ENCODE measurements around the gene PTPRG. TPM values are rescaled to one million over a fixed set of nuclear protein-coding genes. Genes with fewer than 3 reads are reported as not detected.

The PTPRG gene
- total RNA-seq, 1 experiment from 2014 or later: 69.3 TPM

DNA sequence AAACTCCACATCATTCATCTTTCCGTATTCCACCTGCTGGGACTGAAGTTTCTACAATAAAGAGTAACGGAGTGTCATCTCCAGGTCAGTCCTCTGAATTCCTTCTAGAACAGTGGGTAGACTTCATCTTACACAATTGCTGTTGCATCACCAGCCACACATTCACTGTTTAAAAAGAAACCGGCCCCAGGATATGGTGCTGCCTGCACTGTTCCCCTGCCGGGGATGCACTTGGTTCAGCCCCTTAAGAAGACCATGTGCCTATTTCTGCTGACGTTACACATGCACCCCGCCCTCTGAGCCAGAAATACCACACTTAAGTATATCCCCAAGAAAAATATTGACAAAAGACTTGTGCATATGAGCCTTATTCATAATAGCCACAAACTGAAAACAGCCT lies 578.6 kb downstream of the PTPRG start:
- H4K5ac ChIP-seq (ENCODE audit: insufficient read length, low read depth, low read length): no peak overlapping the region
- no peaks in the 10 kb centered on the region for H4K20me1 ChIP-seq (ENCODE audit: control insufficient read depth, insufficient read depth, insufficient read length)
- Mint-ChIP-seq H3K4me1 (peaks cover 15 to 16% of the 10 kb centered on the region in 2 experiments), H3K27ac (peak overlapping the region in 2 of 3 experiments; percentile 32 to 34; a peak in 3 of 7 replicates), H3K27me3 (ENCODE audit: low read depth) (no peaks in the 10 kb centered on the region), H3K9me3 (no peaks in the 10 kb centered on the region), H3K36me3 (ENCODE audit: insufficient read depth in 1 of 3, low read depth in 3 of 3) (peaks cover 6 to 32% (median 8%) of the 10 kb centered on the region in 3 experiments; a peak in 5 of 7 replicates), H3K4me3 (no peak overlapping the region)
- H2AFZ ChIP-seq (ENCODE audit: low read length): no peak overlapping the region
- no peak overlapping the region for H4K91ac ChIP-seq (ENCODE audit: insufficient read length, low read depth, low read length)
- no peak overlapping the region for H3K9ac ChIP-seq (ENCODE audit: extremely low read depth, insufficient read length, low read length)
- H3K18ac ChIP-seq (ENCODE audit: insufficient read length, low read depth, low read length): no peak overlapping the region
- H3K9me3 ChIP-seq (ENCODE audit: control insufficient read depth, low read depth, low read length): no peaks in the 10 kb centered on the region
- H2BK15ac ChIP-seq (ENCODE audit: low read depth, low read length): no peak overlapping the region
- H3K23me2 ChIP-seq (ENCODE audit: insufficient read length, low read depth, low read length, poor library complexity, severe bottlenecking): no peaks in the 10 kb centered on the region
- H3K79me2 ChIP-seq (ENCODE audit: insufficient read depth, low read length): 0 out of 2 replicates have a peak, but pooled peaks cover 3% of the 10 kb centered on the region
- no peak overlapping the region for H3K14ac ChIP-seq (ENCODE audit: insufficient read depth, low read length)
- no peaks in the 10 kb centered on the region for H3K79me1 ChIP-seq (ENCODE audit: insufficient read depth, low read depth, low read length, poor library complexity, severe bottlenecking)
- H2AK5ac ChIP-seq (ENCODE audit: insufficient read length, low read length): no peak overlapping the region
- no peak overlapping the region for H3K4ac ChIP-seq (ENCODE audit: low read depth, low read length)
- H2BK20ac ChIP-seq (ENCODE audit: low read depth, low read length, poor library complexity, severe bottlenecking): no peak overlapping the region
- no peak overlapping the region for H3T11ph ChIP-seq (ENCODE audit: low read length)
- H4K8ac ChIP-seq (replicated peaks; ENCODE audit: insufficient read length, low read depth, low read length): no peak overlapping the region
- DNase-seq: no peak
- H2BK5ac ChIP-seq (ENCODE audit: insufficient read length, low read length): no peak overlapping the region
- no CpG with 5 or more reads among the region's 6 CpGs for WGBS (ENCODE audit: extremely low coverage, insufficient read length, low lambda C conversion rate)
- no peak for TF ChIP-seq CTCF (conservative IDR thresholded peaks at IDR 0.05)
- no peak overlapping the region for H2BK12ac ChIP-seq (ENCODE audit: insufficient read length, low read depth, low read length)
- H3K27me3 ChIP-seq (ENCODE audit: insufficient read depth, low read length): no peaks in the 10 kb centered on the region
- H3K4me1 ChIP-seq (ENCODE audit: insufficient read depth, low read length): peaks cover 2% of the 10 kb centered on the region; the same call in 1 of the 2 replicates
- H2BK120ac ChIP-seq (ENCODE audit: low read depth, low read length, poor library complexity, severe bottlenecking): no peak overlapping the region
- no peak overlapping the region for H3K4me2 ChIP-seq (ENCODE audit: insufficient read depth, insufficient read length, low read length)
- H3K27ac ChIP-seq (ENCODE audit: insufficient read length, low read depth, low read length): no peak overlapping the region
- no peak overlapping the region for H3K56ac ChIP-seq (ENCODE audit: insufficient read length, low read depth, low read length)
- H3K23ac ChIP-seq (ENCODE audit: insufficient read length, low read depth, low read length): no peak overlapping the region
